ENCODE measurements around the gene GALP.
"Not testable (repeated sequence)": the region's sequence is repeated elsewhere in the genome, so short reads cannot be mapped to it uniquely, and the experiment has no call there.

The GALP gene

DNA sequence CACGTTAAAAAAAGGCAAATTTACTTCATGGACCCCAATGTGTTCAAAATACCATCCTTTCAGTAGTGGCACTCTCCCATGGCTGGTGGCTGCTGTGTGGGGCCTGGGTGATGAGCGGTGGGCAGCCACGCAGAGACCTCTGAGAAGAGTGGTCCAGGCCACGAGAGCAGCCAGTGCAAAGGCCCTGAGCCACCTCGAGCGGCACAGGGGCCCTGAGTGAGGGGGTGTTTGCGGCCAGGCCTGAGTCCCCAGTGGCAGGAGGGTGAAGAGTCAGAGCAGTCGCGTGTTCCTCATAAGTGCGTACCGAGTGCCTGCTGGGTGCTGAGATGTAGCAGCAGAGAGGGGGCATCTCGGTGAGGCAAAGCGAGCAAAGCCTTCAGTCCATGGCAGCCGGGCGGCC is 27.7 kb upstream of the GALP start:
- H3K4me3 ChIP-seq (ENCODE audit: extremely low read depth, insufficient read depth, low read length, poor library complexity, severe bottlenecking), result no peak overlapping the region
- H3K4me1 ChIP-seq (ENCODE audit: control insufficient read depth, insufficient read depth, low read length, poor library complexity, severe bottlenecking), result peaks cover 3% of the 10 kb centered on the region
- no peak overlapping the region for H3K27ac ChIP-seq (ENCODE audit: low read depth, low read length, severe bottlenecking)
- 92 to 97% methylated on average over 12 of the region's 15 CpGs for WGBS, 2 experiments (ENCODE audit: insufficient coverage in 2 of 2)
- no peaks in the 10 kb centered on the region for H3K9me3 ChIP-seq (ENCODE audit: control insufficient read depth, low read length)
- peaks cover 50% of the 10 kb centered on the region for H3K36me3 ChIP-seq (ENCODE audit: control insufficient read depth, insufficient read depth, low read length)

DNA sequence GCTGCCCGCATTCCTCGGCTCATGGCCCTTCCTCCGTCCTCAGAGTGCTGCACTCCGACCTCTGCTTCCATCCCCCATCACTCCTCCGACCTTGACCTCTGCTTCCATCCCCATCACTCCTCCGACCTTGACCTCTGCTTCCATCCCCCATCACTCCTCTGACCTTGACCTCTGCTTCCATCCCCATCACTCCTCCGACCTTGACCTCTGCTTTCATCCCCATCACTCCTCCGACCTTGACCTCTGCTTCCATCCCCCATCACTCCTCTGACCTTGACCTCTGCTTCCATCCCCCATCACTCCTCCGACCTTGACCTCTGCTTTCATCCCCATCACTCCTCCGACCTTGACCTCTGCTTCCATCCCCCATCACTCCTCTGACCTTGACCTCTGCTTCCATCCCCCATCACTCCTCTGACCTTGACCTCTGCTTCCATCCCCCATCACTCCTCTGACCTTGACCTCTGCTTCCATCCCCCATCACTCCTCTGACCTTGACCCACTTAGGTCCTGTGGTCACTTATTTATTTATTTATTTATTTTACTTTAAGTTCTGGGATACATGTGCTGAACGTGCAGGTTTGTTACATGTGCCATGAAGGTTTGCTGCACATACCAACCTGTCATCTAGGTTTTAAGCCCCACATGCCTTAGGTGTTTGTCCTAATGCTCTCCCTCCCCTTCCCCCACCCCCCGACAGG is 26.7 kb upstream of the GALP start:
- not testable (repeated sequence) for H3K4me3 ChIP-seq (ENCODE audit: extremely low read depth, insufficient read depth, low read length, poor library complexity, severe bottlenecking); H3K9me3 ChIP-seq (ENCODE audit: control insufficient read depth, low read length); H3K27ac ChIP-seq (ENCODE audit: low read depth, low read length, severe bottlenecking)
- 95 to 98% methylated on average over 6 to 11 of the region's 12 CpGs for WGBS, 2 experiments (ENCODE audit: insufficient coverage in 2 of 2)
- H3K4me1 ChIP-seq (ENCODE audit: control insufficient read depth, insufficient read depth, low read length, poor library complexity, severe bottlenecking), result peaks cover 11% of the 10 kb centered on the region
- H3K36me3 ChIP-seq (ENCODE audit: control insufficient read depth, insufficient read depth, low read length), result peaks cover 47% of the 10 kb centered on the region

DNA sequence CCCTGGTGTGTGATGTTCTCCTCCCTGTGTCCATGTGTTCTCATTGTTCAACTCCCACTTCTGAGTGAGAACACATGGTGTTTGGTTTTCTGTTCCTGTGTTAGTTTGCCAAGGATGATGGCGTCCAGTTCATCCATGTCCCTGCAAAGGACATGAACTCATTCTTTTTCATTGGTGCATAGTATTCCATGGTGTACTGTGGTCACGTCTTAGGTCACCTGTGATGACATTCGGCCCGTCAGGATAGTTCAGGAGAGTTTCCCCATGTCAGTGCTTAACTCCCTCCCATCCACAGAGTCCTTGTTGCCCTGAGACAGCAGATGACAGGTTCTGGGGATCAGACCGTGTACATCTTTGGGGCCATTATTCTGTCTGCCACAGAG is 26.2 kb upstream of the GALP start:
- peaks cover 11% of the 10 kb centered on the region for H3K4me1 ChIP-seq (ENCODE audit: control insufficient read depth, insufficient read depth, low read length, poor library complexity, severe bottlenecking)
- H3K4me3 ChIP-seq (ENCODE audit: extremely low read depth, insufficient read depth, low read length, poor library complexity, severe bottlenecking), result no peak overlapping the region
- peaks cover 49% of the 10 kb centered on the region for H3K36me3 ChIP-seq (ENCODE audit: control insufficient read depth, insufficient read depth, low read length)
- 100% methylated on average over 3 to 4 of the region's 5 CpGs for WGBS, 2 experiments (ENCODE audit: insufficient coverage in 2 of 2)
- H3K27ac ChIP-seq (ENCODE audit: low read depth, low read length, severe bottlenecking), result no peak overlapping the region
- no peaks in the 10 kb centered on the region for H3K9me3 ChIP-seq (ENCODE audit: control insufficient read depth, low read length)

DNA sequence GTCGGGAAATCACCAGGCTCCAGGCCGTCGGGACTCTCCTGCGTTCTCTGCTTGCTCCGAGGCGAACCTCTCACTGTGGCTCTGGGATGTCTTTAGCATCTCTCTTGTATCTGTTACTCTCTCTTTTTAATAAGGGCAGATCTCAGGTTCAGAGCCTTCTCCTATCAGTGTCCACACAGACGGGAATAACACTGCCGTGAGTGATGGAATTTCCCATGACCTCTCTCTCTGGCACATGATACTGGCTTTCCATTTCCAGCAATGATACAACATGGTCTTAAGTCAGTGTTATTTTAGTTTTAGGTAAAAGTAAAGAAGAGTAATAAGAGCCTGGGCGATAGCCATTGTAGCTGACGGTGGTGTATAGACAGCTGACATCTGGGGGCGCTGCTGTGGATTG is 25.4 kb upstream of the GALP start:
- WGBS, 2 experiments (ENCODE audit: insufficient coverage in 2 of 2), result 93 to 96% methylated on average over 7 to 8 of the region's 11 CpGs
- peaks cover 51% of the 10 kb centered on the region for H3K36me3 ChIP-seq (ENCODE audit: control insufficient read depth, insufficient read depth, low read length)

DNA sequence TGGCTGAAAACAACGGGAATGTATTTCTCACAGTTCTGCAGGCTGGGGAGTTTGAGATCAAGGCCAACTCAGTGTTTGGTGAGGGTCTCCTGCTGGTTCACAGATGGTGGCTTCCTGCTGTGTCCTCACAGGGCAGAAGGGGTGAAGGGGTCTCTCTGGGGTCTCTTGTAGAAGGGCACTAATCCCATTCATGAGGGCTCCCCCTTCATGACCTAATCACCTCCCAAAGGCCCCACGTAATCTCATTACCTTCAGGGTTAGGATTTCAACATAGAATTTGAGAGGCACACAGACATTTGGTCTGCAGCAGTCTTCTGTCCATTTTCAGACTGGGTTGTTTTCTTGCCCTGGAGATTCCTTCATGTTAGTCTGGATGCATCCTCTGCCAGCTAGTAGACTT is 23.2 kb upstream of the GALP start:
- Histone ChIP-seq H3K36me3 (ENCODE audit: control insufficient read depth, insufficient read depth, low read length) (peaks cover 51% of the 10 kb centered on the region), H3K9me3 (ENCODE audit: control insufficient read depth, low read length) (no peaks in the 10 kb centered on the region), H3K27ac (ENCODE audit: low read depth, low read length, severe bottlenecking) (peak overlapping the region; percentile 46), H3K4me3 (ENCODE audit: extremely low read depth, insufficient read depth, low read length, poor library complexity, severe bottlenecking) (no peak overlapping the region), H3K4me1 (ENCODE audit: control insufficient read depth, insufficient read depth, low read length, poor library complexity, severe bottlenecking) (peaks cover 11% of the 10 kb centered on the region)
- WGBS, 2 experiments (ENCODE audit: insufficient coverage in 2 of 2), result 84 to 85% methylated on average over 2 of the region's 2 CpGs

More for the DNA sequence above, 25.4 kb upstream of the GALP start:
- Histone ChIP-seq H3K4me1 (ENCODE audit: control insufficient read depth, insufficient read depth, low read length, poor library complexity, severe bottlenecking) (peaks cover 11% of the 10 kb centered on the region), H3K4me3 (ENCODE audit: extremely low read depth, insufficient read depth, low read length, poor library complexity, severe bottlenecking) (no peak overlapping the region), H3K9me3 (ENCODE audit: control insufficient read depth, low read length) (no peaks in the 10 kb centered on the region), H3K27ac (ENCODE audit: low read depth, low read length, severe bottlenecking) (no peak overlapping the region)

DNA sequence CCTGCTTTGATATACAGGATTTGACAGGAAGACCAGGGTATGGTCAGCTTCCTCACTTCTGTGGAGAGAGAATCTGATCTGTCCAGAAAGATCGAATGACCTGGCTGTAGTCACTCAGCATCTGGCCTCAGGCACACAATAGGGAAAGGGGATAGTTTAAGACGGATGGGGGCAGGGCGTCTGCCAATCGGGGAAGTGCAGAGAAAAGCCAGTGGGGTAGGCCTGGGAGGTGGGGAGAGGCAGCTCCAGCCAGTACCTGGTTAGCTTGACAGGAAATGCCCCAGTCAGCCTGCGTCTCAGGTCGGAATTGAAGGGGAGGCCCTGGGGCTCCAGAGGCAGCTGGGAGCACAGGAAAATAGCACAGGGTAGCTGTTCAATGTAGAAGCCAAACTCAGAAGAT is 22.3 kb upstream of the GALP start:
- Histone ChIP-seq H3K36me3 (ENCODE audit: control insufficient read depth, insufficient read depth, low read length) (peaks cover 47% of the 10 kb centered on the region), H3K4me3 (ENCODE audit: extremely low read depth, insufficient read depth, low read length, poor library complexity, severe bottlenecking) (no peak overlapping the region), H3K27ac (ENCODE audit: low read depth, low read length, severe bottlenecking) (peak overlapping the region; percentile 46), H3K4me1 (ENCODE audit: control insufficient read depth, insufficient read depth, low read length, poor library complexity, severe bottlenecking) (peaks cover 11% of the 10 kb centered on the region), H3K9me3 (ENCODE audit: control insufficient read depth, low read length) (no peaks in the 10 kb centered on the region)
- WGBS, 2 experiments (ENCODE audit: insufficient coverage in 2 of 2), result 17 to 24% methylated on average over 5 to 6 of the region's 6 CpGs

DNA sequence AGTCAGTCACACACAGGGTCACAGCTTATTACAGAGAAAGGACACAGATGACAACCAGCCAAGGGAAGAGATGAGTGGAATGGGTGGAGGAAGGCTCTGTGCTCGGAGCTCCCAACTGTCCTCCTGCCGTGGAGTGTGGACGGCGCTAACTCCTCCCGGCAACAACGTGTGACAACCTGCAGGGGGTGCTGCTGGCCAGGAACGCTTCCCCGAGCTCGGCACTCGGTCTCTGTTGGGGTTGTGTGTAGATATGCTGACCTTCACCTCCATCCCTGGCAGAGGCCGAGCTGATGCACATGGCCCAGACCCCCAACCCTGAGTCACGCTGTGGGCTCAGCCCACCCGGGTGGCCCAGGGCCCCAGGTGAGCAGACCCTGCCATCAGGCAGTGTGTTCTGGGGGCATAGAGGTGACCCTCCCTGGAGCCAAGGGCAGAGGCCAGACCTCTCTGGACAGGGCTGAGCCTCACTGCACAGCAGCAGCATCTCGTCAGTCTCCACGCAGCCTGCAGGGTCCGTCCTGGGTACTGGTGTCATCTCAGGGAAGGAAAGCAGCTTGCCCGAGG is 20.6 kb upstream of the GALP start:
- Histone ChIP-seq H3K4me1 (ENCODE audit: control insufficient read depth, insufficient read depth, low read length, poor library complexity, severe bottlenecking) (peaks cover 11% of the 10 kb centered on the region), H3K4me3 (ENCODE audit: extremely low read depth, insufficient read depth, low read length, poor library complexity, severe bottlenecking) (no peak overlapping the region), H3K36me3 (ENCODE audit: control insufficient read depth, insufficient read depth, low read length) (peaks cover 45% of the 10 kb centered on the region), H3K9me3 (ENCODE audit: control insufficient read depth, low read length) (no peaks in the 10 kb centered on the region), H3K27ac (ENCODE audit: low read depth, low read length, severe bottlenecking) (no peak overlapping the region)
- WGBS, 2 experiments (ENCODE audit: insufficient coverage in 2 of 2), result 74 to 80% methylated on average over 13 to 14 of the region's 17 CpGs

DNA sequence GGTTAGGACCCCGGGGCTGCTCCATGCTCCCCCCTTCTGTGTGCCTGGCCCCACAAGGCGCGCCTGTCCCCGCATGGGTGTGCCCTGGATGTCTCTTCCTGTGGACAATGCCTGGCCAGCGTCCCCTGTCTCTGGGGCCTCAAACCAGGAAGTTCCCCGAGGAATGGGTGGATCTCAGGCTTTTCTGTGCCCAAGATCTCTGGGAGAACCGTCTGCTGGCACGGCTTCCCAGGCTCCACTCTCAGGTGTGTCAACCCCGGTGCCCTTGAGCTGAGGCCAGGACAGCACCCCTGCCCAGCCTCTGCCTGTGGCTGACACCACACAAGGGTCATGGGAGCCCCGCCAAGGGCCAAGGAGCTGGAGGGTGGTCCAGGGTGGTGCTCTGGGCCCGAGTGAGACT is 19.0 kb upstream of the GALP start:
- 95 to 96% methylated on average over 10 to 11 of the region's 11 CpGs for WGBS, 2 experiments (ENCODE audit: insufficient coverage in 2 of 2)
- Histone ChIP-seq H3K27ac (ENCODE audit: low read depth, low read length, severe bottlenecking) (no peak overlapping the region), H3K4me3 (ENCODE audit: extremely low read depth, insufficient read depth, low read length, poor library complexity, severe bottlenecking) (no peak overlapping the region), H3K36me3 (ENCODE audit: control insufficient read depth, insufficient read depth, low read length) (peaks cover 48% of the 10 kb centered on the region), H3K4me1 (ENCODE audit: control insufficient read depth, insufficient read depth, low read length, poor library complexity, severe bottlenecking) (peaks cover 11% of the 10 kb centered on the region), H3K9me3 (ENCODE audit: control insufficient read depth, low read length) (no peaks in the 10 kb centered on the region)

DNA sequence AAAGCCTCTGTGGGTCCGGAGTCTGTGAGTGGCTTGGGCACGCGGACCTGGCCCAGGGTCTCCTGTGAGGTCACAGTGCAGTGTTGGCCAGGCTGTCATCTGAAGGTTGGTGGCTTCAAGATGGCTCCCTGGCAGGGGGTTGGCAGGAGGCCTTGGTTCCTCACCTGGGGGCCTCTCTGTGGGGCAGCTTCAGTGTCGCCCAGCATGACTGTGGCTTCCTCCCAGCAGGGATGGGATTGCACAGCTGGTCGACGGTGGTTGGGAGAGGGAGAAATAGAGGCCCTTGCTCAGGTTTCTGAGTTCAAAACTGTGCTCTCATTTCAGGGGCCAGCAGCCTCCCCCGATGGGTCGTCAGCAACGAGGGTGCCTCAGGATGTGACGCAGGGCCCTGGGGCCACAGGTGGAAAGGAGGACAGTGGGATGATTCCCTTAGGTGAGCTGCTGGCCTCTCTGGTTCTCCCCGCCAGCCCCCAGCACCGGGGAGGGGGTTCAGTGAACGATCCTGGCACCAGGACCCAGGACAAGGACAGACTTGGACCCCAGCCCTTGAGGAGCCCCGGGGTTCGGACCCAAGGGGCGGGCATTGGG is 17.5 kb upstream of the GALP start:
- H3K4me3 ChIP-seq (ENCODE audit: extremely low read depth, insufficient read depth, low read length, poor library complexity, severe bottlenecking), result no peak overlapping the region
- peaks cover 14% of the 10 kb centered on the region for H3K4me1 ChIP-seq (ENCODE audit: control insufficient read depth, insufficient read depth, low read length, poor library complexity, severe bottlenecking)
- no peaks in the 10 kb centered on the region for H3K9me3 ChIP-seq (ENCODE audit: control insufficient read depth, low read length)
- WGBS, 2 experiments (ENCODE audit: insufficient coverage in 2 of 2), result 97% methylated on average over 13 of the region's 16 CpGs
- no peak overlapping the region for H3K27ac ChIP-seq (ENCODE audit: low read depth, low read length, severe bottlenecking)
- H3K36me3 ChIP-seq (ENCODE audit: control insufficient read depth, insufficient read depth, low read length), result peaks cover 48% of the 10 kb centered on the region

DNA sequence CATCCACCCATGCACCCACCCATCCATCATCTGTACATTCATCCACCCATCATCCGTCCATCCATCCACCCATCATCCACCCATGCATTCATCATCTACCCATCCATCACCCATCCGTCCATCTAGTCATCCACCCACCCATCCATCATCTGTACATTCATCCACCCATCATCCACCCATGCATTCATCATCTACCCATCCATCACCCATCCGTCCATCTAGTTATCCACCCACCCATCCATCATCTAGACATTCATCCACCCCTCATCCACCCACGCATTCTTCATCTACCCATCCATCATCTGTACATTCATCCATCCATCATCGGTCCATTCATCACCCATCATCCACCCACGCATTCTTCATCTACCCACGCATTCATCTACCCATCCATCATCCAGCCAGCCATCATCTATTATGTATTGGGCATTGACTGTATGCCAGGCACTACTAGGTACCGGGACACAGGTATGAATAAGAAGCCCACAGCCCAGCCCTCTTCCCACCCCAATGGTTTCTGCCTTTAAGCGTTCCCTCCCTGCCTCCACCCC is 16.7 kb upstream of the GALP start:
- peaks cover 9% of the 10 kb centered on the region for H3K4me1 ChIP-seq (ENCODE audit: control insufficient read depth, insufficient read depth, low read length, poor library complexity, severe bottlenecking)
- peaks cover 48% of the 10 kb centered on the region for H3K36me3 ChIP-seq (ENCODE audit: control insufficient read depth, insufficient read depth, low read length)
- no peaks in the 10 kb centered on the region for H3K9me3 ChIP-seq (ENCODE audit: control insufficient read depth, low read length)
- H3K4me3 ChIP-seq (ENCODE audit: extremely low read depth, insufficient read depth, low read length, poor library complexity, severe bottlenecking), result no peak overlapping the region
- H3K27ac ChIP-seq (ENCODE audit: low read depth, low read length, severe bottlenecking), result no peak overlapping the region
- 89 to 91% methylated on average over 7 to 9 of the region's 9 CpGs for WGBS, 2 experiments (ENCODE audit: insufficient coverage in 2 of 2)
